ENCODE results near the gene BAZ1B.

The BAZ1B gene

GRCh38 chr7:73565675-73566340, 43.7 kb upstream of the BAZ1B start:
- Histone ChIP-seq H3F3A (ENCODE audit: insufficient read depth, low read length) (no peaks in the 10 kb centered on the region), H3K4me2 (ENCODE audit: low read length) (peak overlapping the region; percentile 57), H3K9ac (ENCODE audit: low read length) (peak overlapping the region; percentile 10; the same call in 1 of the 2 replicates), H2AFZ (ENCODE audit: low read length) (no peak overlapping the region), H3K79me2 (ENCODE audit: insufficient read depth, low read length) (no peaks in the 10 kb centered on the region), H3K9me3 (ENCODE audit: low read length) (0 out of 2 replicates have a peak, but pooled peaks cover 2% of the 10 kb centered on the region), H4K20me1 (ENCODE audit: insufficient read depth, low read length) (no peaks in the 10 kb centered on the region), H3K27me3 (ENCODE audit: insufficient read depth, low read length) (no peaks in the 10 kb centered on the region), H3K36me3 (ENCODE audit: insufficient read depth, low read length) (peaks cover 26% of the 10 kb centered on the region), H3K9me2 (ENCODE audit: low read depth, low read length) (no peaks in the 10 kb centered on the region), H3K4me1 (ENCODE audit: insufficient read depth, low read length, severe bottlenecking) (peaks cover 5% of the 10 kb centered on the region), H3K27ac (ENCODE audit: low read depth, low read length, poor library complexity, severe bottlenecking) (no peak overlapping the region), H3K4me3 (ENCODE audit: low read depth, low read length, poor library complexity, severe bottlenecking) (peak overlapping the region; percentile 5)
- TF ChIP-seq, protein P1, sequence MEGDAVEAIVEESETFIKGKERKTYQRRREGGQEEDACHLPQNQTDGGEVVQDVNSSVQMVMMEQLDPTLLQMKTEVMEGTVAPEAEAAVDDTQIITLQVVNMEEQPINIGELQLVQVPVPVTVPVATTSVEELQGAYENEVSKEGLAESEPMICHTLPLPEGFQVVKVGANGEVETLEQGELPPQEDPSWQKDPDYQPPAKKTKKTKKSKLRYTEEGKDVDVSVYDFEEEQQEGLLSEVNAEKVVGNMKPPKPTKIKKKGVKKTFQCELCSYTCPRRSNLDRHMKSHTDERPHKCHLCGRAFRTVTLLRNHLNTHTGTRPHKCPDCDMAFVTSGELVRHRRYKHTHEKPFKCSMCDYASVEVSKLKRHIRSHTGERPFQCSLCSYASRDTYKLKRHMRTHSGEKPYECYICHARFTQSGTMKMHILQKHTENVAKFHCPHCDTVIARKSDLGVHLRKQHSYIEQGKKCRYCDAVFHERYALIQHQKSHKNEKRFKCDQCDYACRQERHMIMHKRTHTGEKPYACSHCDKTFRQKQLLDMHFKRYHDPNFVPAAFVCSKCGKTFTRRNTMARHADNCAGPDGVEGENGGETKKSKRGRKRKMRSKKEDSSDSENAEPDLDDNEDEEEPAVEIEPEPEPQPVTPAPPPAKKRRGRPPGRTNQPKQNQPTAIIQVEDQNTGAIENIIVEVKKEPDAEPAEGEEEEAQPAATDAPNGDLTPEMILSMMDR (IDR thresholded peaks at IDR 0.05; ENCODE audit: low read length) = no peak
- no peak for TF ChIP-seq EZH2 (IDR thresholded peaks at IDR 0.05; ENCODE audit: borderline replicate concordance, low read length)

DNA sequence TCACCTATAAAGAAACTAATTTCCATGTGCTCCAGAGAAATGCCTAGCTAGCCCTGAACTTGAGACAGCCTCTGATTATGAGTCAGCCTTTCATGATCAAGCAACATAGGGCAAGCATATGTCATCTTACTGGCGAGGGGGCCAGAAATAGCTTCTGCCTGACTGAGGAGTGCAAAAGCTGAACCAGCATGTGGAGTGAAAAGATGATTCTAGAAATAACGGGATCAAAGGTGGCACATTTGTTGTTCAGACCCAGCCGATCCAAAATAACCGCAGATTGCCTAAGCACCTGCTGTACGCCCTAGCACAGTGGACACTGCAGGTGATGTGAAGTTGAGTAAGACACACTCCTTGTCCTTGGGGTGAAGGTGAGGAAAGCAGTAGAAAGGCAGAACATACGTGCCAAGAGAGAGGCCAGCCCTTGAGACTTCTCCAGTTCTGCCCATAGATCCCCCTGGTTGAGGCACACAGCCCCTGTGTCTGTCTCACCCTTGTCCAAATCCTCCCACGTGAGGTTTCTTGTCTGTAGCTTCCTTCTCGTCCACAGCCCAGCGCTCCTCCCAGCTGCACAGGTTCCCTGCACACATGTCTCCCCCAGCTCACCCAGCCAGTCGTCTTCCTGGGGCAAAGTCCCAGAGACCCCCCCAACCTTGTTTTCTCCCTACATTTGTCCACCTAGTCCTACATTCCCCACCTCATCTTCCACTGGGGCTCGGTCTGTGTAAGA, 38.2 kb upstream of the BAZ1B start:
- no peak overlapping the region for H3K27ac ChIP-seq (ENCODE audit: low read depth, low read length, poor library complexity, severe bottlenecking)
- no peaks in the 10 kb centered on the region for H3K9me2 ChIP-seq (ENCODE audit: low read depth, low read length)
- TF ChIP-seq, protein P1 (IDR thresholded peaks at IDR 0.05; ENCODE audit: low read length) = no peak
- TF ChIP-seq EZH2 (IDR thresholded peaks at IDR 0.05; ENCODE audit: borderline replicate concordance, low read length) = no peak
- no peaks in the 10 kb centered on the region for H3F3A ChIP-seq (ENCODE audit: insufficient read depth, low read length)
- peaks cover 16% of the 10 kb centered on the region for H3K4me1 ChIP-seq (ENCODE audit: insufficient read depth, low read length, severe bottlenecking)
- no peak overlapping the region for H3K4me2 ChIP-seq (ENCODE audit: low read length)
- H3K4me3 ChIP-seq (ENCODE audit: low read depth, low read length, poor library complexity, severe bottlenecking) = no peak overlapping the region
- H4K20me1 ChIP-seq (ENCODE audit: insufficient read depth, low read length) = no peaks in the 10 kb centered on the region
- H3K9ac ChIP-seq (ENCODE audit: low read length) = no peak overlapping the region
- H3K9me3 ChIP-seq (ENCODE audit: low read length) = 0 out of 2 replicates have a peak, but pooled peaks cover 2% of the 10 kb centered on the region
- H2AFZ ChIP-seq (ENCODE audit: low read length) = no peak overlapping the region
- H3K36me3 ChIP-seq (ENCODE audit: insufficient read depth, low read length) = peaks cover 2% of the 10 kb centered on the region; the same call in 1 of the 2 replicates
- H3K27me3 ChIP-seq (ENCODE audit: insufficient read depth, low read length) = no peaks in the 10 kb centered on the region
- H3K79me2 ChIP-seq (ENCODE audit: insufficient read depth, low read length) = peaks cover 17% of the 10 kb centered on the region

- H3K4me1 ChIP-seq (ENCODE audit: insufficient read depth, low read length, severe bottlenecking) = peaks cover 20% of the 10 kb centered on the region
- no peaks in the 10 kb centered on the region for H3F3A ChIP-seq (ENCODE audit: insufficient read depth, low read length)
- H3K9me3 ChIP-seq (ENCODE audit: low read length) = 0 out of 2 replicates have a peak, but pooled peaks cover 2% of the 10 kb centered on the region
- peak within 1 kb of the TSS; percentile 82 for H3K4me2 ChIP-seq (ENCODE audit: low read length)
- H3K27me3 ChIP-seq (ENCODE audit: insufficient read depth, low read length) = no peaks in the 10 kb centered on the region
- H3K27ac ChIP-seq (ENCODE audit: low read depth, low read length, poor library complexity, severe bottlenecking) = peak within 1 kb of the TSS; percentile 61
- peaks cover 35% of the 10 kb centered on the region for H3K79me2 ChIP-seq (ENCODE audit: insufficient read depth, low read length)
- H4K20me1 ChIP-seq (ENCODE audit: insufficient read depth, low read length) = no peaks in the 10 kb centered on the region
- H3K36me3 ChIP-seq (ENCODE audit: insufficient read depth, low read length) = peaks cover 27% of the 10 kb centered on the region
- H3K9ac ChIP-seq (ENCODE audit: low read length) = peak within 1 kb of the TSS; percentile 92
- TF ChIP-seq EZH2 (IDR thresholded peaks at IDR 0.05; ENCODE audit: borderline replicate concordance, low read length) = no peak
- TF ChIP-seq, protein P1 (IDR thresholded peaks at IDR 0.05; ENCODE audit: low read length) = no peak
- no peak within 1 kb of the TSS for H2AFZ ChIP-seq (ENCODE audit: low read length)
- H3K4me3 ChIP-seq (ENCODE audit: low read depth, low read length, poor library complexity, severe bottlenecking) = peak within 1 kb of the TSS; percentile 75
- no peaks in the 10 kb centered on the region for H3K9me2 ChIP-seq (ENCODE audit: low read depth, low read length)
These were observed 35.5 kb upstream of the BAZ1B start, which contains the start of gene BCL7B for GRCh38 chr7:73557397-73558257. Gene BCL7B, minus strand, starts transcription at chr7:73557690. Its CDS starts 112 bp downstream, at chr7:73557578.

Data from OCI-LY1 (cell line).